DOHH2 (cell line): ENCODE measurements around the gene PITPNC1.

Experiments
- H3F3A ChIP-seq: fragments of 200-600 bp; sonication (generic), shearing (Covaris generic); 2 replicates; pipeline ENCODE4 v1.6.0; 2016; ENCODE audit warnings: antibody characterized with exemption, mild to moderate bottlenecking; ENCODE audit not compliant: control insufficient read depth, insufficient read depth
- H3K27ac ChIP-seq: fragments of 200-600 bp; sonication (generic); 2 replicates; pipeline ENCODE4 v1.5.1; 2014; ENCODE audit warnings: low read depth, mild to moderate bottlenecking, low read length, moderate library complexity
- H3K27me3 ChIP-seq: fragments of 200-600 bp; sonication (generic); 2 replicates; pipeline ENCODE4 v1.6.1; 2014; ENCODE audit warnings: mild to moderate bottlenecking, low read length, mixed read lengths; ENCODE audit not compliant: control insufficient read depth
- H3K36me3 ChIP-seq: fragments of 200-600 bp; sonication (generic); 2 replicates; pipeline ENCODE4 v1.6.1; 2014; ENCODE audit warnings: mild to moderate bottlenecking, low read length, moderate library complexity, mixed read lengths; ENCODE audit not compliant: control insufficient read depth
- H3K4me1 ChIP-seq: fragments of 200-600 bp; sonication (generic); 2 replicates; pipeline ENCODE4 v1.6.1; 2014; ENCODE audit warnings: mild to moderate bottlenecking, low read length, mixed read lengths; ENCODE audit not compliant: control insufficient read depth
- H3K4me2 ChIP-seq: fragments of 200-600 bp; sonication (generic); 2 replicates; pipeline ENCODE4 v1.6.0; 2014; ENCODE audit warnings: mild to moderate bottlenecking, low read length, moderate library complexity
- H3K4me3 ChIP-seq: fragments of 200-600 bp; sonication (generic); 2 replicates; pipeline ENCODE4 v1.5.1; 2014; ENCODE audit warnings: mild to moderate bottlenecking, low read length, mixed read lengths
- H3K79me2 ChIP-seq: fragments of 200-600 bp; sonication (generic); 2 replicates; pipeline ENCODE4 v1.6.1; 2014; ENCODE audit warnings: mild to moderate bottlenecking, low read length, mixed read lengths; ENCODE audit not compliant: control insufficient read depth
- H3K9me2 ChIP-seq: fragments of 200-600 bp; sonication (generic); replicated peaks from 2 replicates; pipeline ENCODE4 v1.6.1; 2014; ENCODE audit warnings: mild to moderate bottlenecking, low read length, mixed read lengths; ENCODE audit not compliant: control insufficient read depth
- H3K9me3 ChIP-seq: fragments of 200-600 bp; sonication (generic); 2 replicates; pipeline ENCODE4 v1.6.1; 2014; ENCODE audit warnings: antibody characterized with exemption, low read length, mixed read lengths; ENCODE audit not compliant: control insufficient read depth, insufficient read depth
- H4K20me1 ChIP-seq: fragments of 200-600 bp; sonication (generic); 2 replicates; pipeline ENCODE4 v1.6.0; 2014; ENCODE audit warnings: low read depth, mild to moderate bottlenecking, antibody characterized with exemption, low read length, moderate library complexity; ENCODE audit not compliant: control insufficient read depth, insufficient read depth
- EZH2phosphoT487 ChIP-seq: fragments of 200-600 bp; sonication (generic); IDR thresholded peaks from 2 replicates; pipeline ENCODE4 v1.6.1; 2017; ENCODE audit warnings: borderline replicate concordance, mild to moderate bottlenecking, antibody characterized with exemption, low read length, moderate library complexity, mixed read lengths
- TF ChIP-seq, protein P1 (sequence below): fragments of 200-600 bp; sonication (generic); IDR thresholded peaks from one replicate; pipeline ENCODE4 v1.5.1; 2014; ENCODE audit warnings: antibody characterized with exemption, mild to moderate bottlenecking, low read depth, low read length; ENCODE audit not compliant: poor library complexity, severe bottlenecking

Gene PITPNC1

DNA sequence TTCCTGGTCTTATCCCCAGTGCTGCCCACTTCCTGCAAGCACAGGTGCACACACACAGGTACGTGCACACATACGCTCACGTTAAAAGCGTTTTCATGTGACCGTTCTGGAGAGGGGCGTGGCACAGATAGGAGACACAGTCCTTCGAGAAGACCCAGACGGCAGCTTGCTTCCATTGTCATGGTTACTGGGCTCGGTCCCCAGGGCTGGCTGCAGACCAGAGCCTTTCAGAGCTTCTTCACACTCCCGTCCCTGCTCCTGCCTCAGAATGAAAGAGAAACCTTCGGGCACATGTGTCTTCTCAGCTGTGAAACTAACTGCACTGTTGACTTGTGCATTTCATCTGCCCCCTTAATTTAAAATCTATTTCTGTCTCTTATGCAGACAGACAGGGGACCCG lies 154.2 kb downstream of the PITPNC1 start:
- Histone ChIP-seq H3K9me2 (no peaks in the 10 kb centered on the region), H3K36me3 (no peaks in the 10 kb centered on the region), H3K4me3 (no peak overlapping the region), H3K4me1 (peaks cover 7% of the 10 kb centered on the region), H3K27me3 (no peaks in the 10 kb centered on the region), H3K79me2 (no peaks in the 10 kb centered on the region), H3F3A (no peaks in the 10 kb centered on the region), H3K27ac (no peak overlapping the region), H4K20me1 (no peaks in the 10 kb centered on the region), H3K4me2 (0 out of 2 replicates have a peak overlapping the region, but pooled peaks have one; percentile 33), H3K9me3 (no peaks in the 10 kb centered on the region)
- TF ChIP-seq, protein P1, sequence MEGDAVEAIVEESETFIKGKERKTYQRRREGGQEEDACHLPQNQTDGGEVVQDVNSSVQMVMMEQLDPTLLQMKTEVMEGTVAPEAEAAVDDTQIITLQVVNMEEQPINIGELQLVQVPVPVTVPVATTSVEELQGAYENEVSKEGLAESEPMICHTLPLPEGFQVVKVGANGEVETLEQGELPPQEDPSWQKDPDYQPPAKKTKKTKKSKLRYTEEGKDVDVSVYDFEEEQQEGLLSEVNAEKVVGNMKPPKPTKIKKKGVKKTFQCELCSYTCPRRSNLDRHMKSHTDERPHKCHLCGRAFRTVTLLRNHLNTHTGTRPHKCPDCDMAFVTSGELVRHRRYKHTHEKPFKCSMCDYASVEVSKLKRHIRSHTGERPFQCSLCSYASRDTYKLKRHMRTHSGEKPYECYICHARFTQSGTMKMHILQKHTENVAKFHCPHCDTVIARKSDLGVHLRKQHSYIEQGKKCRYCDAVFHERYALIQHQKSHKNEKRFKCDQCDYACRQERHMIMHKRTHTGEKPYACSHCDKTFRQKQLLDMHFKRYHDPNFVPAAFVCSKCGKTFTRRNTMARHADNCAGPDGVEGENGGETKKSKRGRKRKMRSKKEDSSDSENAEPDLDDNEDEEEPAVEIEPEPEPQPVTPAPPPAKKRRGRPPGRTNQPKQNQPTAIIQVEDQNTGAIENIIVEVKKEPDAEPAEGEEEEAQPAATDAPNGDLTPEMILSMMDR, result no peak
- no peak for TF ChIP-seq EZH2phosphoT487

DNA sequence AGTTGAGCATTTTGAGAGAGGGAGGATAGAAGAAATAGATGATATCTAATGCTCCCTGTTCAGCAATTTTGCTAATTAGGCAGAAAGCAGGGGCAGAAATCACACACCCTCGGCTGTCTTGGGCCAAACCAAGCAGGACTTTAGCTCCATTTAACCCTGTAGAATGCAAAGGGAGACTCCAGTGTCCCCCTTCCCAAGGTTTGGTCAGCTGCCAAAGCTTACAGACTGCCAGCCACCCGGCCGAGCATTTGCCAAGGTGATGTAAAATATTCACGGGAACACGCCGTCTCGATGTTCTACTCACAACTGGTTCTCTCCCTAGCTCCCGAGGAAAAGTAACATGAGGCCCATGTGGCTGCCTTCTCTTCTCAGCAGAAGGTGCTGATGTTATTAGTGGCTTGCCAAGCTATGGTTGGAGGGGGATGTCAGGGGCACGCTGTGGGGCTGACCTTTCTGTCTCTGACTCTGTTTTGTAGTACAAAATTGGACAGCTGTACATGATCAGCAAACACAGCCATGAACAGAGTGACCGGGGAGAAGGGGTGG lies 155.3 kb downstream of the PITPNC1 start:
- Histone ChIP-seq H4K20me1 (no peaks in the 10 kb centered on the region), H3K4me3 (no peak overlapping the region), H3K9me2 (no peaks in the 10 kb centered on the region), H3K4me1 (peaks cover 7% of the 10 kb centered on the region), H3K79me2 (no peaks in the 10 kb centered on the region), H3K27ac (no peak overlapping the region), H3K9me3 (no peaks in the 10 kb centered on the region), H3F3A (no peaks in the 10 kb centered on the region), H3K4me2 (no peak overlapping the region), H3K36me3 (no peaks in the 10 kb centered on the region), H3K27me3 (no peaks in the 10 kb centered on the region)
- TF ChIP-seq, protein P1, result no peak
- TF ChIP-seq EZH2phosphoT487, result no peak

DNA sequence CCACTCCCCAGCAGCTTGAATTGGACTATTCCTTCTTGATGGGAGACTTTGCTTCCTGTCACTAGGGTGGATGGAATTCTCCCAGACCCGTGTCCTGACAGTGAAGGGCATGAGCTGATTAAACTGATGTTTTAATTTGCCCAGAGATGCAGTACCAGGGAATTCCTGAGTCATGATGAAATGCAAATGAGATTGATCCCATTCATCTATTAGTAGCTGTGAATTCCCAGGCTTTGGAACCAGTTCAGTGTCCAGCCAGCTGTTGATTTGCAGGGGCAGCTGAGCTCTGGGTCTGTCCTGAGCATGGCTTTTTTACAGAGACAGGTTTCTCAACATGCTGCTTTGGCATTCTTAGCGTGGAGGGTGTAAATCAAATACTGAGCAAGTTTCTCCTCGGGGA lies 157.9 kb downstream of the PITPNC1 start:
- Histone ChIP-seq H3K4me3 (no peak overlapping the region), H3K4me2 (no peak overlapping the region), H3F3A (no peaks in the 10 kb centered on the region), H3K4me1 (peaks cover 7% of the 10 kb centered on the region), H3K79me2 (no peaks in the 10 kb centered on the region), H3K36me3 (no peaks in the 10 kb centered on the region), H3K27ac (no peak overlapping the region), H3K9me3 (no peaks in the 10 kb centered on the region), H3K9me2 (no peaks in the 10 kb centered on the region), H4K20me1 (no peaks in the 10 kb centered on the region), H3K27me3 (no peaks in the 10 kb centered on the region)
- TF ChIP-seq EZH2phosphoT487, result no peak
- TF ChIP-seq, protein P1, result no peak
